H9 (cell line): ENCODE measurements around the gene HYAL3. TPM values are rescaled to one million over a fixed set of nuclear protein-coding genes. Genes with fewer than 3 reads are reported as not detected.

Experiments used
- DNase-seq: peaks from one replicate; pipeline ENCODE4 v3.0.0-alpha.2; 2017
- H2AFZ ChIP-seq: one replicate; pipeline ENCODE4 v1.6.1; 2013; ENCODE audit warnings: mild to moderate bottlenecking, low read length, control low read depth, moderate library complexity
- H2AK5ac ChIP-seq: 2 replicates; pipeline ENCODE4 v1.6.1; 2013; ENCODE audit warnings: low read length, control low read depth, mixed read lengths; ENCODE audit not compliant: insufficient read length
- H2BK120ac ChIP-seq: one replicate; pipeline ENCODE4 v1.6.1; 2013; ENCODE audit warnings: low read depth, mild to moderate bottlenecking, low read length, control low read depth, inconsistent platforms; ENCODE audit not compliant: poor library complexity, severe bottlenecking
- H2BK12ac ChIP-seq: 2 replicates; pipeline ENCODE4 v1.6.1; 2013; ENCODE audit warnings: low read length, control low read depth, mixed read lengths, low read depth; ENCODE audit not compliant: insufficient read length
- H2BK15ac ChIP-seq: 2 replicates; pipeline ENCODE4 v1.6.1; 2013; ENCODE audit warnings: low read depth, low read length, control low read depth
- H2BK20ac ChIP-seq: one replicate; pipeline ENCODE4 v1.6.1; 2013; ENCODE audit warnings: low read depth, mild to moderate bottlenecking, low read length, control low read depth, inconsistent platforms; ENCODE audit not compliant: poor library complexity, severe bottlenecking
- H2BK5ac ChIP-seq: 2 replicates; pipeline ENCODE4 v1.6.1; 2013; ENCODE audit warnings: low read length, control low read depth, mixed read lengths; ENCODE audit not compliant: insufficient read length
- H3K14ac ChIP-seq: 2 replicates; pipeline ENCODE4 v1.6.1; 2013; ENCODE audit warnings: low read length, control low read depth; ENCODE audit not compliant: insufficient read depth
- H3K18ac ChIP-seq: 2 replicates; pipeline ENCODE4 v1.6.1; 2013; ENCODE audit warnings: low read depth, mild to moderate bottlenecking, mixed read lengths, low read length, control low read depth; ENCODE audit not compliant: insufficient read length
- H3K23ac ChIP-seq: 2 replicates; pipeline ENCODE4 v1.6.1; 2013; ENCODE audit warnings: low read length, control low read depth, mixed read lengths, low read depth; ENCODE audit not compliant: insufficient read length
- H3K23me2 ChIP-seq: 2 replicates; pipeline ENCODE4 v1.6.1; 2013; ENCODE audit warnings: low read depth, mild to moderate bottlenecking, mixed read lengths, low read length, control low read depth; ENCODE audit not compliant: insufficient read length, poor library complexity, severe bottlenecking
- H3K27ac ChIP-seq: 2 replicates; pipeline ENCODE4 v1.5.1; 2013; ENCODE audit warnings: low read length, control low read depth, mixed read lengths, low read depth; ENCODE audit not compliant: insufficient read length
- H3K27me3 ChIP-seq: 2 replicates; pipeline ENCODE4 v1.6.1; 2013; ENCODE audit warnings: low read length, control low read depth, inconsistent platforms; ENCODE audit not compliant: insufficient read depth
- H3K4ac ChIP-seq: 2 replicates; pipeline ENCODE4 v1.6.1; 2013; ENCODE audit warnings: low read depth, mild to moderate bottlenecking, control low read depth, inconsistent platforms, low read length, moderate library complexity
- H3K4me1 ChIP-seq: 2 replicates; pipeline ENCODE4 v1.6.1; 2013; ENCODE audit warnings: low read length, control low read depth, inconsistent platforms; ENCODE audit not compliant: insufficient read depth
- H3K4me2 ChIP-seq: 2 replicates; pipeline ENCODE4 v1.6.1; 2013; ENCODE audit warnings: low read length, control low read depth, mixed read lengths; ENCODE audit not compliant: insufficient read length, insufficient read depth
- H3K56ac ChIP-seq: 2 replicates; pipeline ENCODE4 v1.6.1; 2013; ENCODE audit warnings: low read depth, mild to moderate bottlenecking, mixed read lengths, low read length, control low read depth; ENCODE audit not compliant: insufficient read length
- H3K79me1 ChIP-seq: 2 replicates; pipeline ENCODE4 v1.6.1; 2013; ENCODE audit warnings: low read depth, mild to moderate bottlenecking, moderate library complexity, low read length, control low read depth, inconsistent platforms; ENCODE audit not compliant: insufficient read depth, poor library complexity, severe bottlenecking
- H3K79me2 ChIP-seq: 2 replicates; pipeline ENCODE4 v1.6.1; 2013; ENCODE audit warnings: low read length, control low read depth, inconsistent platforms; ENCODE audit not compliant: insufficient read depth
- H3K9ac ChIP-seq: 2 replicates; pipeline ENCODE4 v1.6.1; 2013; ENCODE audit warnings: low read length, control low read depth, mixed read lengths; ENCODE audit not compliant: insufficient read length; ENCODE audit errors: extremely low read depth
- H3K9me3 ChIP-seq: one replicate; pipeline ENCODE4 v1.6.1; 2013; ENCODE audit warnings: low read depth, low read length, inconsistent platforms; ENCODE audit not compliant: control insufficient read depth
- H3T11ph ChIP-seq: one replicate; pipeline ENCODE4 v1.6.1; 2013; ENCODE audit warnings: mild to moderate bottlenecking, low read length, control low read depth, inconsistent platforms
- H4K20me1 ChIP-seq: one replicate; pipeline ENCODE4 v1.6.1; 2013; ENCODE audit not compliant: control insufficient read depth, insufficient read length, insufficient read depth
- H4K5ac ChIP-seq: 2 replicates; pipeline ENCODE4 v1.6.1; 2013; ENCODE audit warnings: low read depth, mild to moderate bottlenecking, mixed read lengths, low read length, control low read depth; ENCODE audit not compliant: insufficient read length
- H4K8ac ChIP-seq: replicated peaks from 2 replicates; pipeline ENCODE4 v1.6.1; 2013; ENCODE audit warnings: low read length, control low read depth, mixed read lengths, low read depth; ENCODE audit not compliant: insufficient read length
- H4K91ac ChIP-seq: 2 replicates; pipeline ENCODE4 v1.6.1; 2013; ENCODE audit warnings: low read depth, mild to moderate bottlenecking, moderate library complexity, mixed read lengths, low read length, control low read depth; ENCODE audit not compliant: insufficient read length
- H3K27ac Mint-ChIP-seq, 3 experiments: 2 replicates in 2 of 3; 3 replicates in 1 of 3; pipeline ENCODE4 v1.8.0; 2020 to 2021; ENCODE audit warnings: mixed read lengths in 3 of 3, mild to moderate bottlenecking in 1 of 3, moderate library complexity in 1 of 3
- H3K27me3 Mint-ChIP-seq: 2 replicates; pipeline ENCODE4 v1.8.0; 2021; ENCODE audit warnings: low read depth, mild to moderate bottlenecking, moderate library complexity, mixed read lengths
- H3K36me3 Mint-ChIP-seq, 3 experiments: 2 replicates in 2 of 3; 3 replicates in 1 of 3; pipeline ENCODE4 v1.8.0; 2020 to 2021; ENCODE audit warnings: low read depth in 3 of 3, mixed read lengths in 3 of 3; ENCODE audit not compliant: insufficient read depth in 1 of 3
- H3K4me1 Mint-ChIP-seq, 2 experiments: 2 replicates each; pipeline ENCODE4 v1.8.0; 2020; ENCODE audit warnings: mixed read lengths in 2 of 2
- H3K4me3 Mint-ChIP-seq, 2 experiments: 2 replicates in 1 of 2; 3 replicates in 1 of 2; pipeline ENCODE4 v1.8.0; 2020 to 2021; ENCODE audit warnings: mild to moderate bottlenecking in 2 of 2, mixed read lengths in 2 of 2, moderate library complexity in 1 of 2
- H3K9me3 Mint-ChIP-seq, 2 experiments: 2 replicates in 1 of 2; 3 replicates in 1 of 2; pipeline ENCODE4 v1.8.0; 2020; ENCODE audit warnings: mild to moderate bottlenecking in 2 of 2, mixed read lengths in 2 of 2, moderate library complexity in 1 of 2
- WGBS: extraction: QIAGEN DNeasy Blood & Tissue Kit; methylation state at CpG from one replicate; pipeline ENCODE4 v1.1.7; 2013; ENCODE audit warnings: missing lambda C conversion rate, low lambda C conversion rate, mixed read lengths; ENCODE audit not compliant: insufficient read length; ENCODE audit errors: extremely low coverage; 5-methylcytosine and 5-hydroxymethylcytosine counted together
- total RNA-seq: library from RNA; stranded (reverse); gene quantifications from 2 replicates; pipeline ENCODE4 v1.2.1, GENCODE V29; 2021
- TF ChIP-seq, protein P1 (sequence below): fragments of 200-600 bp; sonication (generic); conservative IDR thresholded peaks from 3 replicates; pipeline ENCODE4 v1.8.0; 2021; ENCODE audit warnings: antibody characterized with exemption, mild to moderate bottlenecking

HYAL3 gene
- total RNA-seq, 1 experiment from 2014 or later, result 3.1 TPM

DNA sequence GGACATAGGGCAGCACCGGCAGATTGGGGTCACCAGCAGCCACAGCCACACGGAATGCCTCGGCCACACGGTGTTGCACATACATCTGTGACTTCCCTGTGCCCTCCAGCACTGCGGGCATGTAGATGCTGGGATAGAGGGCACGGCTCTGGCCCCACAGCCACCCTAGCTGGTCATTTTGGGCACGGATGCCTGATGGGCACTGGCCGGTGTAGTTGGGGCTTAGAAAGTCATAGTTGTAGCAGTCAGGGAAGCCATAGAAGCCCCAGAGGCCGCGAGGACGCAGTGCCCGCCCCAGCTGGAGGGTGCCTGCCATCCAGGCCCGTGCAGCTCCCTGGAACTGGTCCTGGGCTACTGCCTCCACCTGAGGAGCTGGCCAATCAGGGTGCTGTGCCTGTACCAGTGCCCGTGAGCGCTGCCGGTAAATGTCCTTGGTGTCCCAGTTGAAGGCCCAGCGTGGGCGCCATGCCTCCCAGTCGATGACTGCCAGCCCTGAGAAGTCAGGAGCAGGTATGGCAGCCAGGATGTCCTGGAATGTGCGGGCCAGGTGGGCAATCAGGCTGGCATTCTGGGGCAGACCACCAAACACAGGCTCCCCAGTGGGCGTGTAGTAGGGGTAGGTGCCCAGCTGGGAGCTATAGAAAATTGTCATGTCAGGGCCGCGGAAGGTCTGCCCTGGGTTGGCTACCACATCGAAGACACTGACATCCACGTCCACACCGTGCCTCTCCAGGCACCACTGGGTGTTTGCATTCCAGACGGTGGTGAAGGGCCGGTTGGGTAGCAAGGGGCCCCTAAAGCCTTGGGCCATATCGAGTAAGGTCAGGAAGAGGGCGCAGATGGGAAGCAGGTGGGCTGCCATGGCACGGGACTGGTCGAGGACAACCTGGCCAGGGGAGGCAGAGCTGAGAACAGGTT, 3.1 kb upstream of the HYAL3 start:
- Histone ChIP-seq H3K14ac (no peak overlapping the region), H3K23ac (no peak overlapping the region), H4K8ac (no peak overlapping the region), H3K23me2 (peaks cover 6% of the 10 kb centered on the region), H3K18ac (no peak overlapping the region), H3K4ac (no peak overlapping the region), H2BK120ac (no peak overlapping the region), H3K27me3 (no peaks in the 10 kb centered on the region), H3T11ph (no peak overlapping the region), H3K27ac (no peak overlapping the region), H2BK12ac (no peak overlapping the region), H3K9me3 (no peaks in the 10 kb centered on the region), H3K79me2 (no peaks in the 10 kb centered on the region), H2BK5ac (no peak overlapping the region), H2AK5ac (no peak overlapping the region), H3K9ac (no peak overlapping the region), H4K20me1 (no peaks in the 10 kb centered on the region), H3K79me1 (no peaks in the 10 kb centered on the region), H2AFZ (no peak overlapping the region), H4K91ac (no peak overlapping the region), H3K4me2 (no peak overlapping the region), H4K5ac (no peak overlapping the region), H3K56ac (no peak overlapping the region), H3K4me1 (no peaks in the 10 kb centered on the region), H2BK15ac (no peak overlapping the region), H2BK20ac (no peak overlapping the region)
- Mint-ChIP-seq H3K36me3 (peaks cover 0 to 2% (median 2%) of the 10 kb centered on the region in 3 experiments; a peak in 1 of 7 replicates), H3K27ac (peak overlapping the region in 2 of 3 experiments; percentile 82 to 86; a peak in 4 of 7 replicates), H3K9me3 (peaks cover 8 to 17% of the 10 kb centered on the region in 2 experiments), H3K27me3 (no peaks in the 10 kb centered on the region), H3K4me3 (no peak overlapping the region), H3K4me1 (peaks cover 25 to 27% of the 10 kb centered on the region in 2 experiments)
- WGBS, result no CpG with 5 or more reads among the region's 32 CpGs
- TF ChIP-seq, protein P1, sequence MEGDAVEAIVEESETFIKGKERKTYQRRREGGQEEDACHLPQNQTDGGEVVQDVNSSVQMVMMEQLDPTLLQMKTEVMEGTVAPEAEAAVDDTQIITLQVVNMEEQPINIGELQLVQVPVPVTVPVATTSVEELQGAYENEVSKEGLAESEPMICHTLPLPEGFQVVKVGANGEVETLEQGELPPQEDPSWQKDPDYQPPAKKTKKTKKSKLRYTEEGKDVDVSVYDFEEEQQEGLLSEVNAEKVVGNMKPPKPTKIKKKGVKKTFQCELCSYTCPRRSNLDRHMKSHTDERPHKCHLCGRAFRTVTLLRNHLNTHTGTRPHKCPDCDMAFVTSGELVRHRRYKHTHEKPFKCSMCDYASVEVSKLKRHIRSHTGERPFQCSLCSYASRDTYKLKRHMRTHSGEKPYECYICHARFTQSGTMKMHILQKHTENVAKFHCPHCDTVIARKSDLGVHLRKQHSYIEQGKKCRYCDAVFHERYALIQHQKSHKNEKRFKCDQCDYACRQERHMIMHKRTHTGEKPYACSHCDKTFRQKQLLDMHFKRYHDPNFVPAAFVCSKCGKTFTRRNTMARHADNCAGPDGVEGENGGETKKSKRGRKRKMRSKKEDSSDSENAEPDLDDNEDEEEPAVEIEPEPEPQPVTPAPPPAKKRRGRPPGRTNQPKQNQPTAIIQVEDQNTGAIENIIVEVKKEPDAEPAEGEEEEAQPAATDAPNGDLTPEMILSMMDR, result no peak
- no peak for DNase-seq
